ENCODE measurements around the gene C12orf42.

The C12orf42 gene

DNA sequence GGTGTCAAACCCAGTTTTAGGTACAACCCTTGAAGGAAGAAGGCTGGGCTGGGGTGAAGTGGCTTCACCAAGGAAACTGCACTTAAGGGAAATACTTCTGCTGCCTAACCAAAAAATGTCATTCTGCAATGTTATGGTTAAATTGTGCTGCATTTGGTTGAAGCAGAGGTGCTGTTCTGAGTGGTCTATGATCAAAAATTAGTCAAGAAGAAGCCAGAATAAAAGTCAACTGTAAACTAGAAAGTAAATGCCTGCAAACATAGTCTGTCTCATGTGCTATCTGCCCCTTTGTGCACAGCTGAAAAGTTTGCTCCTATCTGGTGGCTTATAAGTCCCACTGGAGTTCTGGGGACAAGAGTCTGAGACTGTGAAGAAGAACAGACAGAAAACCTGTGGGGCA, 158.8 kb downstream of the C12orf42 start:
- DNase-seq (ENCODE audit: low spot score) = no peak

DNA sequence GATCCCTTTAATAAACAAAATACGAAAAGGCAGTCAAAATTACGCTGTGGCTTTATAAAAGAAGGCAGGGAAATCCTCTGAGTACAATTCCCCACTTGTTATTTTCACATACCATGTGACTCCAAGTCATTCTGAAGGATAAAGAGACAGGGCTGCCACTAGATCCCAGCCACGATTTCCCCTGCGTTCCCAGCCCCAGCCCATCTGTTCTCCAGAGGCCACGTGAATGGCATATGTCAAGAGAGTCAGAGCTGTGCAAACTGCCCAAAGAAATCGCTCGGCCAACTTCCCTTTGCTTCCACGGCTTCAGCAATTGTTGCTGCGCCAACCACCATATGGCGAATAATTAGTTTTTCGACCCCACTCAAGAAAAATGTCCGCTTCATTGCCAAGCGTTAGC, 161.3 kb downstream of the C12orf42 start:
- DNase-seq (ENCODE audit: low spot score) = no peak

DNA sequence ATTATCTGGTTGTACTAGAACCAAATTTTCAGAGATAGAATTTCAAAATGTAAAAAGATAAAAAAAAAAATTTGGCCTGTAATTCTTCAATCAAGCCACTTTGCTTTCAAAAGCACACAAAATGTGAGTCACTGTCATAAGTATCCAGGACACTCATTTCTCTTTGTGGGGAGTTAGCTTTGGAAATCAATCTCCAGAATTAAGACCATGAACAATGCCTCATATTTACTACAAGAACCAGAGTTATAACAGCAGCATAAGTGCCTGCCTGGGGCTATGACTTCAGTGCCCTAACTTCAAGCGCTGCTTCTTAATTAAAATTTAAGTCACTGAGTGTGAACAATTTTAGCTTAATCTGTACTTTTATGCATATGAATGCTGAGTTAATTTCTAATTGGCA, 162.1 kb downstream of the C12orf42 start:
- DNase-seq (ENCODE audit: low spot score) = no peak

DNA sequence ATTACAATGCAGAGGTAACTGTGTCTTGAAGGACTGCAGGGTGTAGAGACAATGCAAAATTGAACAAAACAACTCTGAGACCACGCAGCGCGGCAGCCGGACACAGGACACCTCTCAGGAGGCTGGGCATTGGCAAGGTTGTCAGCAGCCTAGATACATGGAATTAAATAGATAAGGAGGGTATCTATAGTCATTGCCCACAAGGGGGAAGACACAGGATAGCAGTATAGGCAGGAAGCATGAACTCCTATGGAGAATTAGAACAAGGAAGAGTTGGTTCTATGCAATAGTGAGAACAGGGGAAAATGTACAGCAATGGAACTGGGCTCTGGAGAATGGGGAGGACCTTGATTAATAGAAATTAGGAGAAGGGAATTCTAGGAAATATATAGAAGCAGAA, 164.1 kb downstream of the C12orf42 start:
- no peak for DNase-seq (ENCODE audit: low spot score)

DNA sequence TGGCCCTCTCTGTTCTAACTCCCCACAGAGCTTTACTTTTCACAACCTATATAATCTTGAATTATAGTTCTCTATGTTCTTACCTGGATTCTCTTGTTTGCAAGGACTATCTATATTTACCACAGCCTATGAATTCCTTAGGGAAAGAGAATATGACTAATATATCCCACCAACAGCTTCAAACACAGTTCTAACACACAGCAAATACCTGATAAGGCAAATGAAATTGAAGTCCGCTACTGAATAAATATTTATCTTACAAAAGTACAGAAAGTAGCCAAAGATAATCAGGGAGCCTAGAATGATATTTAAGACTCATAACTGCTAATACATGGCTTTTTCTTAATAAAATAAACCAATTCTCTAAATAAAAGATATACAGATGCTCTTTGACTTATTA, 165.1 kb downstream of the C12orf42 start:
- DNase-seq (ENCODE audit: low spot score) = no peak

DNA sequence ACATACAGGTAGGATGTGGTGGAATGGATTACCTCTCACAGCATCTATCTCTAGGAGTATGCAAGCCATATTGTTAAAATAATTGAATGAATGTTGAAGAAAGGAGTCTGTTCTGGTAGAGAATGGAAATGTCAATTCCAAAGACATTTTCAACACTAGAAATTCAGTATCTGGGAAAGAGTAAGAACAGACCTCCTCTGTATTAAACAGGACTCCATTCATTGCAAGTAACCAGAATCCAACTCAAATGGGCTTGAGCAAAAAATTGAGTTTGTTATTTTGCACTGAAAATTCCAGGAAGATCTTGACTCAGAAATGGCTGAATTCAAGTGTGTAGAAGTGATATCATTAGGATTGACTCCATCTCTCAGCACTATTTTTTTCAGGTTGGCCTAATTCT, 168.1 kb downstream of the C12orf42 start:
- DNase-seq (ENCODE audit: low spot score) = no peak

DNA sequence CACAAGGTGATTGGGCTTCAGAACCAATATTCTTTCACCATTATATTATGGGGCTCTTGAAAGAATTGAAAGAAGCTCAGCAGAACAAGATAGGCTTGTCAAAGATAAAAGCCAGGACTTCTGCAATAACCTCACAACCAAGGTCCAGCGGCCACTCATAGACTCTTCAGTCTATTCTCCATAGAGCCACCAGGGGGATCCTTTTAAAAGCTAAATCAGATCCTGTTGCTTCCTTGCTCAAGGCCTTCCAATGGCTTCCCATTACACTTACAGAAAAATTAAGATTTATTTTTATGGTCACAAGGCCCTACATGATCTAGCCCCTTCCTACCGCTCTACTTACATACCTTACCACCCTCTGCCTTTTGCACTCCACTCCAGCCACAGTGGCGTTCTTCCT, 169.6 kb downstream of the C12orf42 start:
- no peak for DNase-seq (ENCODE audit: low spot score)

DNA sequence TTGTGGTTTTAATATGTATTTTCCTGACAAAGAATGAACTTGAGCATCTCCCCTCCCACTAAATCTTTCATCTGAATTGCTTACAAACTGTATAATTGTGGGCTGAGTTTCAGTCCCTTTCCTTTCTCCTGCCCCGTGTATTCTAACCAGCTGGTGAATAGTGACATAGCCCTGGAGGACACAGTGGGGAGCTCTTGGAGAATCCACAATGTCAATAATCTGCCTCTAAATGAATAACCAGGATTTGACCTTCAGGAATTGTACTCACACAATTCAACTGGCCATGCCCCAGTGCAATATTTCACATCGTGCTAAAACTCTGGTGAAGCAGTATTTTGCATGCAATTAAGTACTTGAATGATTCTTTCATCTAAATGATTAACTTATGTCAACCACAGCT, 177.2 kb downstream of the C12orf42 start:
- DNase-seq (ENCODE audit: low spot score) = no peak

DNA sequence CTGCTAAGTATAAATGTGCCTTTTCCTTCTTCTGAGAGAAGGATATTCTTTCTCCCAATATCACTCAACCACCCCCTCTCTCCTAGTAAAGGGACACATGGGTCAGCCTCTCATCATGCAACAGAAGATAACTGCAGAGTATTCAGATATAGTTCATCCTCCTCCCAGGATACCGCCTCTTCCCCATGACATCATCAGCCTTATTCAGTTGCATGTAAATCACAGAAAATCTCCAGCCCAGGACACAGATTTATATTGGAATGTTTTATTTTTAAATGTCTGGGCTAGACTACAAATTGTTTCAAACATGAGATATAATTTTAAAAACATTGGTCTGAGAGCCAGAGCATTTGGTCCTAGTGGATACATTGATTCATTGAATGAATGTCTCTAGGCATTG, 178.5 kb downstream of the C12orf42 start:
- no peak for DNase-seq (ENCODE audit: low spot score)

DNA sequence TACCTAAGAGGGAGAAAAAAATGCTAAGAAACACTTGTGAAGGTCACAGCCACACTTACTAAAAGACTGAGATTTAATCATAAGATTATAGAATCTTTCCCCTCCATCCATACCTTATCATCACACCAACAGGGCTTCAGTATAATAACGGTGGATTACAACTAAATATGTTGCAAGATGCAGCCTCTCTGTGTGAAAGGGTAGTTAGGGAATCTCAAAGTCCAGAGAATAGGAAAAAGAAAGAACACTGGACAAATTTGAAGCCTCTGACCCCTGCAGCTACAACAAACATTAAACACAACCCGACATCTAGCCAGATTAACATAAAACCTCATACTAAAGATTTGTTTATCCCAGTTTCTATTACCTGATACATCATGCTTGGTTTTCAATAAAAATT, 181.0 kb downstream of the C12orf42 start:
- DNase-seq (ENCODE audit: low spot score) = no peak

DNA sequence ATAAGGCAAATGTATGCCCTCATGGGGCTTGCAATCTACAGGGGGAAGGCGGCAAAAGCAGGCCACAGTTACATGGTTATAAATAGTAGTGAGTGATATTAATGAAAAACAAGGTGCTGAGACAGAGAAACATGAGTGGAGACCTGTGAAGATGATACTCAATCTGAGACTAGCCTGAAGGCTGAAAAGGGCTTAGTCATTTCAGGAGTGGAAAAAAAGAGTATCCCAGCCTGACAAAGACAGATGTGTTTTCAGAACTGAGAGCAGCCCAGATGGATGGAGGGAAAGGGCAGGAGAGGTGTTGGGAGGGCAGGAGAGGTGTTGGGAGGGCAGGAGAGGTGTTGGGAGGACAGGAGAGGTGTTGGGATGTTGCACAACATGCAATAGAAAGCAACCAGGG, 181.9 kb downstream of the C12orf42 start:
- DNase-seq (ENCODE audit: low spot score) = no peak

DNA sequence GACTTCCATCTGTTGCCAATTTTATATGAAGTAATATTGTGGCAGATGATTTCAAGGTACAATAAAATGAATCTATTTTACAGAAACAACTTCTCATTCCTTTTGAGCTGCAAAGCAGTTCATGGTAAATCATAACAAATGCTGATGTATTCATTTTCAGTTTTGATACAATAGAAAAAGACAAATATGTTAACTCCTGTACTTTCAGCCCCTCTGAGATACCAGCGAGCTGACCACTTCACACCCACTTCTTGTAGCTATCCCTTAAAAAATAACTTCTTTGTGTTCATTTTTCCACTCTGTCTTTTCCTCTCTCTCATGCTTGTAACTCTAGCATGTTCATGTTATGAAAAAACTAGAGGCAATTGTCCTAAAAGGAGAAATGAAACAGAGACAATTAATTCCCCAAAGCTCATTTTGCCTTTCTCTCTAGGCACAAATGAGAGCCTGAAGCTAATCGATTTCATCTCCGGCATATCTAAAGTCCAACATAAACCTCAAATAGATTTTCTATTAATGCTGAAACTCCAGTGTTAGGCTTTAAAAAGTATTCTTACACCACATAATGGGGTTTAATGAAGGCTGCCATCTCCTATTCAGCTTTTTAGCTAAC, 182.9 kb downstream of the C12orf42 start:
- DNase-seq (ENCODE audit: low spot score) = no peak

DNA sequence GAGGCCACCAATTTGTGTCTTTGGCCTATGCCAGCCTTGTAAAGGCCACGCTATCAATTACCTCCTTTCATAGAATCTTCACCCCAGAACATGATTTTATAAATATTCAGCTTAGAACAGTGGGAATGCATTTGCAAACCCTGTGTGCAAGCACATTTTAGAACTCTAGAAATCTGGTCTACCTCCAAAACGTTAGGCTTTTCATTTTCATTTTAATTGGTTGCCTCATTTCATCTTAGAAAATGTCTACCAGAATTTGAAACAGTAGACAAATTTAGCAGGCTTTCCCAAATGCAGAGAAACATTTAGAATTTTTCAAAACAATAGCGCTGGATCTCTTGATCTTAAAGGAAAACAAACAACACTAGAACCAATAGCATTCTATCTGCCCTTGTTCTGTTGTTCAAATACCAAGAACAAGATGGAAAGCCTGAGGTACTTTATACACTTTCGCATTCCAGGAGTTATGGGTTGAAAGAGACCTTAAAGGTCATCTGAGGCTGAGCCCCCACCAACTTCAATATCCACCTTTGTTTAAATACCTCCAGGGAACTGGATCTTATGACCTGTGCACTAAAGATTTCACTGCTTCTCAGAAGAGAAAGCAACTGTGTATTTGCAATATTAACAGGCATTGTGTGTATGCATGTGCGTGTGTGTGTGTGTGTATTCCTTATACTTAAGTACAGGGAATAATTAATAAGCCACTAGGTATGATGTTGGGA, 185.1 kb downstream of the C12orf42 start:
- DNase-seq (ENCODE audit: low spot score) = no peak

DNA sequence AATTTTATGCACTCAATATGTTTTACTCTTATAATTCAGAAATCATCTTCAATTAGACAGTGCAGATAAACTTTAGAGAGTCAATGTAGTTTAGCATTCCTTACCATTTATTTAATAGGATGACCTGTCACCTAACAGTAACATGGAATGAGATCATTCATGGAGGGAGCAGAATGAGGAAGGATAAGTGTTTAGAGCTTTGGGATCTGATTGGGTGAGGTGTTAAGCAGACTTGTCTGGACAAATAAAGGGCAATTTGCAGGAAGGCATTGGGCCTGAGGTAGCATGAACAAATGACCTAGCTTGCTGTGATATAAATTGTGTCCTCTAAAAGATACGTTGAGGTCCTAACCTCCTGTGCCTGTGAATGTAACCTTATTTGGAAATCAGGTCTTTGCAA, 187.4 kb downstream of the C12orf42 start:
- no peak for DNase-seq (ENCODE audit: low spot score)

DNA sequence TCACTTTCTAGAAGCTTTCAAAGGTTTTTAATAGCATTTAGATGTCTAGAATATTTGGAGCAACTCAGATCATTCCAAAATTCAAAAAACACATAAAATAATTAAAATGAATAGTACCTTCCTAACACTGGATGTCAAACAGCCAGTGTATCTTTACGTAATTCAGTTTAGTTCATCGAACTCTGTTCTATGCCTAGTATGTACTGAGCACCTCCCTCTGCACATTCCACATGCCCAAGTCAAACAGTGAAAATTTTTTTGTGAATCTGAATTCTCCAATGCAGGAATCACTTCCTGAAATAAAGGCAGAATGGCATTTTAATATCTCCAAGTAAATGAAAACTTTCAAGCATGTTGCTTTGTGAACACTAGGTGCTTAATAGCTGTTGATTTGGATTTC, 192.3 kb downstream of the C12orf42 start:
- no peak for DNase-seq (ENCODE audit: low spot score)

DNA sequence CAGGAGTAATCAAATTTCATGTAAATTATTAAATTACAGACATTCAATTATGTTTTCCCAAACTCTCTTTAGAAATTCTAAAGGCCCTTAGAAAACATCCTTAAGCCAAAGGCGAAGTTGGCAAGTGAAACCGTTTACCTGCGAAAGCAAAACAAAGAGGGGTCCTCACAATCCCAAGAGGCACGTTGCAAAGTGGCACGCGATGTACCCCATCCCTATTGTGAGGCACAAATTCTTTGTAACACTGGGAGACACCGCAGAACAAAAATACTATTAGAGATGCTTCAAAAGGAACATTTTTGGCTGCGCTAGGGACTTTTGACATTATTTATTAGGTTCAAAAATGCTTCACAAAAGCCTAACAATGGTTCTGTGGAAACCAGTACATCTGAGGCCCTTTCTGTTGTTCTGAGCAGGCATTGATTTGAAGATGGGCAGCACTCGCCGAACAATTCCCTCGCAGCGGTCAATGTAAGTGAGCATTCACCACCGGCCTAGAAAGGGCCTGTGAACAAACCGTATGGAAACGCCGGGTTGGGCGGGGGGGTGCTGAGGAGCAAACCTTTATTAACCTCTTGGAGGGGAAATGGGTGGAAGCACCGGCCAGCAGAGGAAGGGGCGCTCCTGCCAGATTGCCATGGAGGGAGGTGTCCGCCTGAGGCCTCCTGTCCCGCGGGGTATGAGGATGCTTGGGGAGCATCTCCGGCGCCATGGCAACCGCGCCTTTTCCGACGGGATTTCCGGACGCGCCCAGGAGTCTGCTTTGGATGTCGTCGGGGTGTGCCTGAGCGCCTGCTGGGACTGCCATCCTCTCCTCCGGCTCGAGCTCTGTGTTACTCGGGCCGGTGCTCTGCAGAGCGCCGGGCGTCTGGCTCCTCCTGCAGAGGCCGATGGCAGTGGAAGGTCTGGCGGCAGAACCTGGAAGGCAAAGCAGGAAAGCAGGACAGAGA, 193.9 kb downstream of the C12orf42 start:
- no peak for DNase-seq (ENCODE audit: low spot score)

DNA sequence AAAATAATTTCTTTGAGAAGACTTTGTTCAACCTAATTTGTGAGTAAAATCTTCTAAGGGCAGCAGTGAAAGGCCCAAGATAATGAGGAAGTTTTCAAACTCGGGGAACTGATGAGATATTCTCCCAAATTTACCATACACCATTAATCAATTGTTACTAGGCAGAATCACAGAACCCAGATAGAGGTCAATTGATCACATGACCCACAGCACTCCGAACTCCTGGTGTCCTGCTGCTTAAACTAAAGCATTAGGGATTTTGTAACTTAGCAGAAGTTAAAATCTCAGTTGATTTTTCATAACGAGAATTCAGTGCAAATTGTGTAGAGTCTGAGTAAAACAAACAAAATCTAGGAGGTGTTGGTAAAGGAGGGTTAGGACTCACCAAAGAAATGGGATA, 207.8 kb downstream of the C12orf42 start:
- no peak for DNase-seq (ENCODE audit: low spot score)

DNA sequence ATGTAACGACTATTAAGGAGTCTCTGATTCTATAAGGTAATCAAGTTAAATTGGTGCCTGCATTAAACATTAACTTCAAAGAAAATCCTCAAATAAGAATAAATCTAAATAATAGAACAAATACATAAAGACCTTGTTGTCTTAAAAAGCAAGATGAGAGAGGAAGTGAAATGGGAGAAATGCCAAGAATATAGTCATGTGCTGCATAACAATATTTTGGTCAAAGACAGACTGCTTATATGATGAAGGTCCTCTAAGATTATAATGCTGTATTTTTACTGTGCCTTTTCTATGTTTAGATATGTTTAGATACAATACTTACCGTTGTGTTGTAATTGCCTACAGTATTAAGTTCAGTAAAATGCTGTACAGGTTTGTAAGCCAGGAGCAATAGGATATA, 213.6 kb downstream of the C12orf42 start:
- no peak for DNase-seq (ENCODE audit: low spot score)

DNA sequence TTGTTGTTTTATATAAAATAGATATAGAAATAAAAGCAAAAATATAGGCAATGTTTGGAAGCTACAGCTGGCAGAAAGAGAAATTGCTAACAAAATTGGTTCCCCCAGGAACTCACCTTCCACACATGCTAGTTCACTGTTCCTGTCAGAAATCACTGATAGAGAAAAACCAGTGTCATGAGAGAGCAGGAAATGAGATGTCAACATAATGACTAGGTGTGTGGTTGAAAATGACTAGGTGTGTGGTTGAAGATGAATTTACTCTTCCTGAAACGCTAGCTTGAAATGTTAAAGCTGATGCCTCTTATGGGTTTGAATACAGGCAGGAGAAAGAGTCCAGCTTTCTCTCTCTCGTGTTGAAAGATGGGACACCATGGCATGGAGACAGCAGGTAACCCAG, 216.3 kb downstream of the C12orf42 start:
- no peak for DNase-seq (ENCODE audit: low spot score)

DNA sequence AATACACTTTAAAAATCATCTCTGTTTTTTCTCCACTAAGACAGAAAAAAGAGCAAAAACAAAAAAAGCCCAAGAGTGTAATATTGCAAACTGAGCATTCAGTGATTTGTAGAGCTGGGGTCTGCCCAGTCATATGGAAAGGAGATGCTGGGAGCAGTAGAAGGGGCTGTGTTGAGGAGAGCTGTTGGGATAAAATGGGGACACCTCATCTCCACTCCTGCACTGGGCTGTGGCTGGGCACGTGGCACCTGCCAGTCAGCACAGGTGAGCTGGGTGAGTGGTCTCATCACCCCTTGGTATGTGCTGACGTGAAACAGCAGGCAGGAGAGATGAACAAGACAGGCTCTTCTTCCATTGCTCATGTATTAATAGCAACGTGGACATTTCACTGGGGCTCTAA, 217.4 kb downstream of the C12orf42 start:
- no peak for DNase-seq (ENCODE audit: low spot score)

DNA sequence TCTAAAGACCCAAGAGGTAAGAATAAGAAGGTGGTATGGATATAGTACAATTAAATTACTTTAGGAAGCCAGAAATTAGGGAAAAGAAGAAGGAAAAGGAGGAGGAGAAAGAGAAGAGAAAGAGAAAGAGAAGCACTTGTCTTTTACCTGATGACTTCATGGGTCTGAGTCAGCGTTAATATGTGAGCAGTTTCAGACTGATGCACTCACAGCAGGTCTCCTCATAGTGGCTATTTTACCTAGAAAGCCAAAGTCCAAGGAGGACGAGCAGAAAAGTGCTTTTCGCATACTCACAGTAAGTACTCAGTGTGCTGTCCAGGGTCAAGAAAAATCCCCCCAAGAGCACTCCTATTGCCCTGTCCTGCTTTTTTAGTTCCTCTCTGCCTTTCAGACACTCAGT, 222.1 kb downstream of the C12orf42 start:
- no peak for DNase-seq (ENCODE audit: low spot score)

DNA sequence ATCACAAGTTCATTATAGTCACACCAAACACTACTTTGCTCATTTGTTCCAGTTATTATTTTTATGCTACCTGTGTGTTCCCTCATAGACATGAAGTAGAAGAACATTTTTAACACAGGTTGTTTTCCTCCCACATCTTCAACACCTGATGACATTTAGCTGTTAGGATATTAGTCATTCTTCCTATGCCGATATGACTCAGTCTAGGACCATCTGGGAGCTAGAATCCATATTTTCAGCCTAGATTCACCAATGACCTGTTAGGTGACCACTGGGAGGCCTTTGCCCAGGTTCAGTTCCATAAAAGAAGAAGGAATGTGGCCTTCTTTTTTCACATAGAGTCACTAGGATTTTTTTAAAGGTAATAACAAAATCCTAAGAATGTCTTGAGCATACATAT, 222.8 kb downstream of the C12orf42 start:
- no peak for DNase-seq (ENCODE audit: low spot score)

DNA sequence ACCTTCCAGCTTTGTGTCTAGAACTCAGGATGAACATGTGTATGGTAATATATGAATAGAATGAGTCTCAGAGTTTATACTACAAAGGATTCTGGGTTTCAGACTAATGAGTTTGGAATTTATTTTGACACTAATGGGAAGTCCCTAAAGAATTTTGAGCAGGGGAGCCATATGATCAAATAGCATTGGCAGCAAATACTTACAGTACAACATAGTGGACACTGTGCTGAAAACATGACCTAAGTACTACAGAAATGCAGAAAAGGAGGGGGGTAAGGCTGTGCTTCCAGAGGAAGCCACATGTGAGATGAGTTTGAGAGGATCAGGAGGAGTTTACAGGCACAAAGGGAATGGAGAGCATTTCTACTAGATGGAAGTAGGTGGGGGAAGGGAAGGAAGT, 225.8 kb downstream of the C12orf42 start:
- DNase-seq (ENCODE audit: low spot score) = no peak
